Mesothelial cell of epicardium (in vitro differentiated cells): ENCODE results near the gene HOXB3. TPM values are rescaled to one million over a fixed set of nuclear protein-coding genes. Genes with fewer than 3 reads are reported as not detected.

ENCODE experiments used
- DNase-seq, 2 experiments: peaks; one replicate each; pipeline ENCODE4 v3.0.0; 2021; ENCODE audit warnings: low spot score in 2 of 2; ENCODE audit not compliant: unreplicated experiment in 2 of 2
- H3K27ac Mint-ChIP-seq: 2 replicates; pipeline ENCODE4 v1.8.0; 2021; ENCODE audit warnings: mixed read lengths
- H3K27me3 Mint-ChIP-seq: 2 replicates; pipeline ENCODE4 v1.8.0; 2021; ENCODE audit warnings: low read depth, mixed read lengths
- H3K36me3 Mint-ChIP-seq: 2 replicates; pipeline ENCODE4 v1.8.0; 2021; ENCODE audit warnings: mixed read lengths
- H3K4me1 Mint-ChIP-seq: 2 replicates; pipeline ENCODE4 v1.8.0; 2021; ENCODE audit warnings: mixed read lengths
- H3K4me3 Mint-ChIP-seq: 2 replicates; pipeline ENCODE4 v1.8.0; 2021; ENCODE audit warnings: mild to moderate bottlenecking, moderate library complexity, mixed read lengths
- H3K9me3 Mint-ChIP-seq: 2 replicates; pipeline ENCODE4 v1.8.0; 2021; ENCODE audit warnings: mixed read lengths
- CTCF ChIP-seq: fragments of 200-600 bp; sonication (generic); IDR thresholded peaks from one replicate; pipeline ENCODE4 v1.5.0; 2021; ENCODE audit warnings: antibody characterized with exemption; ENCODE audit not compliant: unreplicated experiment
- total RNA-seq: library from RNA; stranded (reverse); gene quantifications from 3 replicates; pipeline ENCODE4 v1.2.1, GENCODE V29; 2021

Gene HOXB3
- total RNA-seq, 1 donor from 2014 or later = 303 TPM

- peaks cover 86% of the 10 kb centered on the region for H3K4me1 Mint-ChIP-seq
- peaks cover 21% of the 10 kb centered on the region for H3K36me3 Mint-ChIP-seq
- TF ChIP-seq CTCF = no peak
- DNase-seq = no peak
- H3K27ac Mint-ChIP-seq = peak overlapping the region; percentile 99
- H3K27me3 Mint-ChIP-seq = no peaks in the 10 kb centered on the region
- no peaks in the 10 kb centered on the region for H3K9me3 Mint-ChIP-seq
- H3K4me3 Mint-ChIP-seq = peak overlapping the region; percentile 85
Measured at GRCh38 chr17:48576479-48577309, 13.3 kb downstream of the HOXB3 start.

- peak overlapping the region; percentile 85 for H3K4me3 Mint-ChIP-seq
- no peak for DNase-seq
Measured at GRCh38 chr17:48575673-48576478, 14.2 kb downstream of the HOXB3 start.

GRCh38 chr17:48575066-48575582 is 14.9 kb downstream of the HOXB3 start:
- no peak for DNase-seq
- Mint-ChIP-seq H3K36me3 (peaks cover 27% of the 10 kb centered on the region), H3K9me3 (no peaks in the 10 kb centered on the region), H3K4me1 (peaks cover 88% of the 10 kb centered on the region), H3K27ac (no peak overlapping the region), H3K27me3 (no peaks in the 10 kb centered on the region), H3K4me3 (no peak overlapping the region)
- no peak for TF ChIP-seq CTCF

More at GRCh38 chr17:48575673-48576478, 14.2 kb downstream of the HOXB3 start:
- TF ChIP-seq CTCF = no peak
- Mint-ChIP-seq H3K4me1 (peaks cover 88% of the 10 kb centered on the region), H3K9me3 (no peaks in the 10 kb centered on the region), H3K27ac (no peak overlapping the region), H3K27me3 (no peaks in the 10 kb centered on the region), H3K36me3 (peaks cover 23% of the 10 kb centered on the region)

- Mint-ChIP-seq H3K27ac (no peak overlapping the region), H3K9me3 (no peaks in the 10 kb centered on the region), H3K36me3 (peaks cover 24% of the 10 kb centered on the region), H3K4me3 (no peak overlapping the region), H3K4me1 (peaks cover 90% of the 10 kb centered on the region), H3K27me3 (no peaks in the 10 kb centered on the region)
- no peak for TF ChIP-seq CTCF
- DNase-seq = no peak
Measured at GRCh38 chr17:48574505-48575065, 15.5 kb downstream of the HOXB3 start.

GRCh38 chr17:48571826-48572417 is 18.1 kb downstream of the HOXB3 start:
- H3K9me3 Mint-ChIP-seq = no peaks in the 10 kb centered on the region
- no peak overlapping the region for H3K4me3 Mint-ChIP-seq
- no peak for DNase-seq
- no peaks in the 10 kb centered on the region for H3K27me3 Mint-ChIP-seq
- peaks cover 23% of the 10 kb centered on the region for H3K36me3 Mint-ChIP-seq
- no peak for TF ChIP-seq CTCF
- peaks cover 76% of the 10 kb centered on the region for H3K4me1 Mint-ChIP-seq
- H3K27ac Mint-ChIP-seq = no peak overlapping the region
